GM12864 (cell line): ENCODE results near the gene KCNAB1.

ENCODE experiments used
- DNase-seq: peaks from one replicate; pipeline ENCODE4 v3.0.0-alpha.2; 2011; ENCODE audit warnings: low read depth
- H3K4me3 ChIP-seq: 2 replicates; pipeline ENCODE4 v1.5.1; 2011; ENCODE audit warnings: mild to moderate bottlenecking, low read depth, low read length, control low read depth
- CTCF ChIP-seq: IDR thresholded peaks from 2 replicates; pipeline ENCODE4 v1.5.1; 2011; ENCODE audit warnings: low read depth, mild to moderate bottlenecking, moderate library complexity, low read length, control low read depth, inconsistent platforms; ENCODE audit errors: missing control alignments

Gene KCNAB1

GRCh38 chr3:156332304-156332703 is 211.9 kb downstream of the KCNAB1 start:
- DNase-seq: no peak
- no peak for TF ChIP-seq CTCF
- H3K4me3 ChIP-seq: no peak overlapping the region

GRCh38 chr3:156334841-156335545 is 214.6 kb downstream of the KCNAB1 start:
- no peak for DNase-seq
- no peak overlapping the region for H3K4me3 ChIP-seq
- no peak for TF ChIP-seq CTCF

GRCh38 chr3:156339491-156339890 is 219.1 kb downstream of the KCNAB1 start:
- no peak for TF ChIP-seq CTCF
- H3K4me3 ChIP-seq: no peak overlapping the region
- DNase-seq: no peak

GRCh38 chr3:156341332-156341731 is 221.0 kb downstream of the KCNAB1 start:
- no peak for DNase-seq
- TF ChIP-seq CTCF: no peak
- no peak overlapping the region for H3K4me3 ChIP-seq

- peak; percentile 39 for DNase-seq
- no peak overlapping the region for H3K4me3 ChIP-seq
Measured at GRCh38 chr3:156341831-156342416, 221.5 kb downstream of the KCNAB1 start.

GRCh38 chr3:156344215-156344614 is 223.8 kb downstream of the KCNAB1 start:
- H3K4me3 ChIP-seq: no peak overlapping the region
- no peak for TF ChIP-seq CTCF
- DNase-seq: no peak

More at GRCh38 chr3:156341831-156342416, 221.5 kb downstream of the KCNAB1 start:
- TF ChIP-seq CTCF: peak; percentile 54

- no peak for DNase-seq
- no peak for TF ChIP-seq CTCF
- H3K4me3 ChIP-seq: no peak overlapping the region
Measured at GRCh38 chr3:156349111-156349510, 228.7 kb downstream of the KCNAB1 start.
